C4-2B (cell line): Measurements from ENCODE around the gene NRIP3.

Source experiments
- H3K27ac ChIP-seq: fragments of 450-650 bp; 2 replicates; pipeline ENCODE4 v1.5.1; 2017
- CTCF ChIP-seq: fragments of 450-650 bp; conservative IDR thresholded peaks from 2 replicates; pipeline ENCODE4 v1.5.1; 2017; ENCODE audit warnings: mild to moderate bottlenecking
- ZFX ChIP-seq: fragments of 450-650 bp; IDR thresholded peaks from 2 replicates; pipeline ENCODE4 v1.6.1; 2017

Gene NRIP3

DNA sequence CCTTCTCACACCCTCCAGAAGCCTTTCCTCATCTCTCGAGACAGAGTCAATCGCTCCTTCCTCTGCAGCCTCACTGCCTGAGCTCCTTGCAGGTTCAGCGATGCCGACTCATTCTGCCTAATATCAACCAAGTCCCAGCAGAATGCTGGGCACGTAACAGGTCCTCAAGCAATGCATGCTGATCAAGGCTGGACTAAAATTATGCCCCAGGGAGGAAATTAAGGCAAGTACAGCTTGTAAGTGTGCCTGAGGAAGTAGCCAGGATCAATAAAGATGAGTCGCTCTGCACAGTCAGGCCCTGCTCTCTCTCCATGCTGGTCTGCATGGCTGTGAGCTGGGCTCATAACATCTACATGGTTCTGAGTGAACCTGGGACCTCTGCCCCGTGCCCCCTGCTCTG lies 25.6 kb upstream of the NRIP3 start:
- TF ChIP-seq ZFX, result no peak
- TF ChIP-seq CTCF, result no peak
- H3K27ac ChIP-seq, result no peak overlapping the region

DNA sequence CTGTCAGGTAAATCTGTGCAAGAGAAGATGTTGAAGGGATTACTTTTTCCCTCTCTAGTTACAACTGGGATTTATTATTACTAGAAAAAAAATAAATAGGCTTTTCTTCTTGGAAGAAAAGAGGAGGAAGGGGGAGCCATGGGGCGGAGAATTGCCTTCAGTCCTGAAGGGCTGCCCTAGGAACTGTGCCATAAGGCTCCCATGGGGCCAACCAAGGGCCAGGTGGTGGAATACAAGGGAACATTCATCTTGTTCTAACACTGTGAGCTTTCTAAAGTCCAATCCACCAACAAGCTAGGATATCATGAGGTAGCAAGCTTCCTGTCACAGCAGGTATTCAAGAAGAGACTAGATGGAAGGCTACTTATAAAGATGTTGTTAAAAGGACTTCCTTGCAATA lies 24.8 kb upstream of the NRIP3 start:
- TF ChIP-seq CTCF (no peak), ZFX (no peak)
- H3K27ac ChIP-seq, result no peak overlapping the region

GRCh38 chr11:9025101-9025850 lies 21.5 kb upstream of the NRIP3 start:
- no peak for TF ChIP-seq ZFX
- TF ChIP-seq CTCF, result no peak
- H3K27ac ChIP-seq, result no peak overlapping the region

DNA sequence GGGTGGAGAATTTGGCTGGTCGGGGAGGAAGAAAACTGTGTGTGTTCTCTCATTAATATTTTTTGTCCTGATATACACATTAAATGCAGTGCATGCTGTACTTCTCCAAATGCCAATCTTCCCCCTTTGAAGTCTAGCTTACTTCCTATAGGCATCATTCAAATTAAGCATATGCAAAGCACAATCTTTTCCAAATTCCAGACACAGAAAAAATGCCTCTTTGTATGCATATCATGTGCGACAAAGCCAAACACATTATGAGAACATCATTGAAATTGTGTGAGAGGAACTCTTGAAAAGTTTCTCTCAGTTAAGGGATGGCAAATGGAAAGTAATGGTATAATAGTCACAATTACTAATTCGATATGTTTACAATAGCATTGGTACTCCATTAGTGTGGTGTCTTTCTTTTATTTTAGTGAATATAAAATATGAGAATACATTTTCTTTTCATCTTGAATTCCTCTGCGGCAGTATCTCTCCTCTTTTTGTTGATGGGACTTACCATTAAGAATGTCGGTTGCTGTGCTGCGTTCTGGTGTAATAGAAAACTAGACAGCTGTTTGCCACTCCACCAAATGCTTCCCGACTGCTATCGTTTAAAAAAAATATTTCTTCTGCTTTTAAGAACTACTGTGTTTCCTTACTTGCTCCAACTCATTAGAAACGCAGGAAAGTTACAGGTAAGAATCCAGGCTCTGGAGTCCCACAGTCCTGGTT lies 19.3 kb upstream of the NRIP3 start:
- TF ChIP-seq ZFX, result no peak
- H3K27ac ChIP-seq, result no peak overlapping the region

DNA sequence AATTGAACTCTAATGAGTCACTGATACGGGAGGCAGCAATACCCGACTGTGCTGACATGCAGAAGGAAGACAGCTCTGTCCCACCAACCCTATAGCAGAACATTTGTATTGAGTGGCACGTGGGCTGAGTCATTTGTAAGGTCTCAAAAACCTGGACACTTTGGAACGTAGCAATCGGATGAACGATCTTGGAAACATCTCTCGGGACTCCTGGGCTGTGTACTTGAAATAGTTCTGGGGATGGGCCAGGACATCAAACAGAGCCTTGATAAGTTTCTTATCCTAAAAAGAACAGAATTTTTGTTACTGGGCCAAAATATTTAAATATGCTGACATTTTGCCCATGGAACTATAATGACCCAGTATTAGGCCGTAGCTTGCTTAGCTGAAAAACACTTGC lies 17.1 kb upstream of the NRIP3 start:
- TF ChIP-seq ZFX (no peak), CTCF (no peak)
- H3K27ac ChIP-seq, result peak overlapping the region; percentile 11; the same call in 1 of the 2 replicates

DNA sequence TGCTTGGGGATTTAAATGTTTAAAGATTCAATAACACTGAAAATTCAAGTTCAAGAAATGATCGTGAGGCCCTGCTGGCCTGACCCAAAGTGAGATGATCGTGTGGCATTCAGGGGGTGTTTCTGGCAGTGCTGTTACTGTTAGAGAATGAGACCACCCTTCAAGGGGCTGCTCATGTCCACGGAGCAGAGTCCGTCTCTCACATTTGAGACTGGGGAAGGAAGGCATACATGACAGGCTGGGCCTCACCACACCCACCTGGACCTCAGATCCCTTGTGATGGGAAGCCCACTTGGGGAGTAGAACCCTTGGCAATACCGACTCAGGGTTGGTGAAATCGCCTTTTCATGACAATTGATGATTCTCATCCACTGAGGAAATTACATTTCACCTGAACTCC lies 16.1 kb upstream of the NRIP3 start:
- TF ChIP-seq ZFX, result no peak
- TF ChIP-seq CTCF, result no peak
- no peak overlapping the region for H3K27ac ChIP-seq

- TF ChIP-seq CTCF (no peak), ZFX (no peak)
- no peak overlapping the region for H3K27ac ChIP-seq
Observed at GRCh38 chr11:9017773-9018172, 14.0 kb upstream of the NRIP3 start.
